Activated B cell treated with CpG ODN at 0.5 μM for 24 hours (primary cell): ENCODE data around the gene SLC66A2. TPM values are rescaled to one million over a fixed set of nuclear protein-coding genes. Genes with fewer than 3 reads are reported as not detected.

ENCODE experiments used
- ATAC-seq: fragments of 200-7000 bp; cut with Tn5 transposase; one replicate; pipeline ENCODE4 v1.10.0; 2021; ENCODE audit warnings: low read depth, mild to moderate bottlenecking, moderate library complexity
- CTCF ChIA-PET: fragments of 350-600 bp; sonication (Branson Sonifier 250); formaldehyde crosslinking; loops from one replicate; lab custom pipeline; 2021; ENCODE audit warnings: antibody characterized with exemption; lab: Charles Lee
- POLR2A ChIA-PET: fragments of 350-600 bp; sonication (Branson Sonifier 250); formaldehyde crosslinking; loops from one replicate; lab custom pipeline; 2021; ENCODE audit warnings: antibody characterized with exemption; lab: Charles Lee
- DNase-seq: peaks from one replicate; pipeline ENCODE4 v3.0.0; 2022
- H3K27ac Mint-ChIP-seq: one replicate; pipeline ENCODE4 v1.8.0; 2020; ENCODE audit warnings: mixed read lengths
- H3K27me3 Mint-ChIP-seq: one replicate; pipeline ENCODE4 v1.8.0; 2021; ENCODE audit warnings: mixed read lengths
- H3K36me3 Mint-ChIP-seq: one replicate; pipeline ENCODE4 v1.8.0; 2021; ENCODE audit warnings: low read depth, mixed read lengths
- H3K4me1 Mint-ChIP-seq: one replicate; pipeline ENCODE4 v1.8.0; 2021; ENCODE audit warnings: mixed read lengths
- H3K4me3 Mint-ChIP-seq: one replicate; pipeline ENCODE4 v1.8.0; 2020; ENCODE audit warnings: mild to moderate bottlenecking, mixed read lengths
- H3K9me3 Mint-ChIP-seq: one replicate; pipeline ENCODE4 v1.8.0; 2020; ENCODE audit warnings: mixed read lengths
- intact Hi-C: fragments of 100-400 bp; cut with micrococcal nuclease; formaldehyde crosslinking; loops from one replicate; pipeline ENCODE4 v1.15.1; 2024
- total RNA-seq: library from RNA; stranded (reverse); gene quantifications from 2 replicates; pipeline ENCODE4 v1.2.3, GENCODE V29; 2022
- TF ChIP-seq, protein P1 (sequence below): fragments of 200-600 bp; IDR thresholded peaks from one replicate; pipeline ENCODE4 v1.8.0; 2022; ENCODE audit warnings: antibody characterized with exemption, mild to moderate bottlenecking

Gene SLC66A2
- total RNA-seq, 1 donor from 2014 or later: 36.4 TPM

DNA sequence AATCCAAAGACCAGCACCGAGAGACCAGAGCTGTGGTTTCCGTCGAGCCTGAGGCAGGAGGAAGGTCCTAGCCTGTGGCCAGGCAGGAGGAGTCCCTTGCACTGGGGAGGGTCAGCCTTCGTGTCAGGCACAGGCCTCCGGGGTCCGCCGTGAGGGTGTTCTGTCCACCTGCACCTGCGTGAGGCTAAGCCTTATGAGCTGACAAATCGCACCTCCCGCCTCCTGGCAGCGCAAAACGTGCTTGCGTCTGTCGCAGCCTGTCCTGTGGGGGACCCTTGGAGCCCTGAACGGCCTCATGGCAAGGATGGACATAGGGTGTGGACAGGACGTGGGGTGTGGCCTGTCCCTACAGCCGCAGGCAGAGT, 80.4 kb downstream of the SLC66A2 start:
- no peaks in the 10 kb centered on the region for H3K9me3 Mint-ChIP-seq
- no peaks in the 10 kb centered on the region for H3K36me3 Mint-ChIP-seq
- ATAC-seq (no peak), DNase-seq (no peak)
- CTCF ChIA-PET: no interaction called here
- no peaks in the 10 kb centered on the region for H3K27me3 Mint-ChIP-seq
- POLR2A ChIA-PET: no interaction called here
- no peak overlapping the region for H3K4me3 Mint-ChIP-seq
- no peaks in the 10 kb centered on the region for H3K4me1 Mint-ChIP-seq
- intact Hi-C loops: no loop called here
- no peak overlapping the region for H3K27ac Mint-ChIP-seq
- TF ChIP-seq, protein P1, sequence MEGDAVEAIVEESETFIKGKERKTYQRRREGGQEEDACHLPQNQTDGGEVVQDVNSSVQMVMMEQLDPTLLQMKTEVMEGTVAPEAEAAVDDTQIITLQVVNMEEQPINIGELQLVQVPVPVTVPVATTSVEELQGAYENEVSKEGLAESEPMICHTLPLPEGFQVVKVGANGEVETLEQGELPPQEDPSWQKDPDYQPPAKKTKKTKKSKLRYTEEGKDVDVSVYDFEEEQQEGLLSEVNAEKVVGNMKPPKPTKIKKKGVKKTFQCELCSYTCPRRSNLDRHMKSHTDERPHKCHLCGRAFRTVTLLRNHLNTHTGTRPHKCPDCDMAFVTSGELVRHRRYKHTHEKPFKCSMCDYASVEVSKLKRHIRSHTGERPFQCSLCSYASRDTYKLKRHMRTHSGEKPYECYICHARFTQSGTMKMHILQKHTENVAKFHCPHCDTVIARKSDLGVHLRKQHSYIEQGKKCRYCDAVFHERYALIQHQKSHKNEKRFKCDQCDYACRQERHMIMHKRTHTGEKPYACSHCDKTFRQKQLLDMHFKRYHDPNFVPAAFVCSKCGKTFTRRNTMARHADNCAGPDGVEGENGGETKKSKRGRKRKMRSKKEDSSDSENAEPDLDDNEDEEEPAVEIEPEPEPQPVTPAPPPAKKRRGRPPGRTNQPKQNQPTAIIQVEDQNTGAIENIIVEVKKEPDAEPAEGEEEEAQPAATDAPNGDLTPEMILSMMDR: no peak

GRCh38 chr18:79870301-79871025, 81.0 kb downstream of the SLC66A2 start:
- TF ChIP-seq, protein P1: no peak
- H3K36me3 Mint-ChIP-seq: no peaks in the 10 kb centered on the region
- H3K9me3 Mint-ChIP-seq: no peaks in the 10 kb centered on the region
- no peak overlapping the region for H3K4me3 Mint-ChIP-seq
- ATAC-seq (no peak), DNase-seq (no peak)
- no peak overlapping the region for H3K27ac Mint-ChIP-seq
- CTCF ChIA-PET: no interaction called here
- no peaks in the 10 kb centered on the region for H3K27me3 Mint-ChIP-seq
- no peaks in the 10 kb centered on the region for H3K4me1 Mint-ChIP-seq
- POLR2A ChIA-PET: no interaction called here
- intact Hi-C loops: no loop called here

DNA sequence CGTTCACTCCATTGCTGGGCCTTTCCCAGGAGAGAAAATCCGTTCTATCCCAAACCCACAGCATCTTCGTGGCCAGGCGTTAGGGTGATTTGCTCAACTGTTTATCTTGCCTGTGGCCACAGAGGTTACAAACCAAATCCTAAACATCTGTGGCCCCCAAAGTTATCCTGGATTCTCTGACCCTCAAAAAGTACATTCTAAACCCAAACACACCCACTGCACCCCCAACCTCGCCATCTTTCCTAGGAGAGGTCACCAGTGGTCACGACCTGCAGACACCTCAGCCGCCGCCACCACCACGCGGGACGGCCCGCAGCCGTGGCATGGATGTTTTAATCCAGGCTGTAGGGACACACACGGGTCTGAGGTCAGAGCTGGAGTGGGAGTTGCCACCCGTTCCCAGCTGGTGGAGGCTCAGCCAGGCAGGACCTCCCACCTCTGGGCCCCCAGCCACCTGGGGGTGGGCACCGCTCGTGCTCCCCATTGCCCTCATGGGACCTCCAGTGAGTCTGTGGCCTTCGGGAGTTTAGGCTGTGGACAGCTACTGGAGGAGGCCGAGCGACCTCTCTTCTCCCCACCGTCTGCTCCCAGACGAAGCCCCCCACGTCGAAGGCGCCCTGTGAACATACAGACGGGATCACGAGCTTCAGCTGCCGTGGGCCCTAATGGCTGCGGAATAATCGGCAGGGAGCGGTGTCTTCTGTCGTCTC, 81.7 kb downstream of the SLC66A2 start:
- CTCF ChIA-PET: no interaction called here
- Mint-ChIP-seq H3K27me3 (no peaks in the 10 kb centered on the region), H3K4me3 (no peak overlapping the region), H3K36me3 (no peaks in the 10 kb centered on the region), H3K27ac (no peak overlapping the region), H3K4me1 (no peaks in the 10 kb centered on the region), H3K9me3 (no peaks in the 10 kb centered on the region)
- ATAC-seq: no peak
- intact Hi-C loops: no loop called here
- POLR2A ChIA-PET: no interaction called here
- TF ChIP-seq, protein P1: no peak
- no peak for DNase-seq

DNA sequence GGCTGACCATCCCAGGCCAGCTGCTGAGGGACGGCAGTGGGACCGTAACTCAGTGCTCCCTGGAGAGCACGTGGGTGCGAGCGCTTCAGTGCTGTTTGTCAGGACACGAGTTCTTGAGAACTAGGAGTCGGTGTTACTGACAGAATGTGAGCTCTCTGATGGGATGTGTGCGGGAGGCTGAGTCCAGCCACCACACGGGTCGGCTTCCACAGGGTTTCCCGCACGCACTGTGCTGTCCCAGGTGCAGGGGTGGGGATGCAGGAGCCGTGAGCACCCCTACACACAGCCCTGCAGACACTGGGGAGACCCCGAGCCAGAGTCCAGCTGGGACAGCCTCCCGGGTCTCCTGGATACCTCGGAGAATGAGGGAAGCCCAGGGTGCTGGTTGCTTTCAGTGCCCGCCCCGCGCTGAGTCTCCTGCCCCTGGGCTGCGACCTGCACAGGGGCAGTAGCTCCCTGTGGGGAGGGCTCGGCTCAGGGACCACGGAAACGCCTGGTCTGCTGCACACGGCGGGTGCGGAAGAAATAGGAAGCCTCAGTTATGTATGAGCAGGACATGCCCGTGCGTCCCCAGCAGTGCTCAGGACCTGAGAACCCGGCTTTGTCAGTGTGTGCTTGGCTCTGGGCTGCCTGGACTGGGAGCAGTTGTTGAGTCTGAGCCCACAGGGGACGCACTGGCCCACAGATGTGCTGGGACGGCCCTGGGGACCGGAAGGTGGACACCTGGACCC, 82.5 kb downstream of the SLC66A2 start:
- DNase-seq: no peak
- POLR2A ChIA-PET: no interaction called here
- no peak for ATAC-seq

More for the DNA sequence above, 82.5 kb downstream of the SLC66A2 start:
- no peaks in the 10 kb centered on the region for H3K36me3 Mint-ChIP-seq
- CTCF ChIA-PET: no interaction called here
- TF ChIP-seq, protein P1: no peak
- intact Hi-C loops: no loop called here
- H3K4me3 Mint-ChIP-seq: no peak overlapping the region
- H3K27ac Mint-ChIP-seq: no peak overlapping the region
- H3K27me3 Mint-ChIP-seq: no peaks in the 10 kb centered on the region
- no peaks in the 10 kb centered on the region for H3K4me1 Mint-ChIP-seq
- H3K9me3 Mint-ChIP-seq: no peaks in the 10 kb centered on the region
